Activated B cell treated with CpG ODN at 0.5 μM for 24 hours (primary cell): ENCODE measurements around the gene WDPCP. TPM values are rescaled to one million over a fixed set of nuclear protein-coding genes. Genes with fewer than 3 reads are reported as not detected.
"Not testable (repeated sequence)": the region's sequence is repeated elsewhere in the genome, so short reads cannot be mapped to it uniquely, and the experiment has no call there.

Experiments used
- ATAC-seq: fragments of 200-7000 bp; cut with Tn5 transposase; one replicate; pipeline ENCODE4 v1.10.0; 2021; ENCODE audit warnings: low read depth, mild to moderate bottlenecking, moderate library complexity
- CTCF ChIA-PET: fragments of 350-600 bp; sonication (Branson Sonifier 250); formaldehyde crosslinking; loops from one replicate; lab custom pipeline; 2021; ENCODE audit warnings: antibody characterized with exemption; lab: Charles Lee
- POLR2A ChIA-PET: fragments of 350-600 bp; sonication (Branson Sonifier 250); formaldehyde crosslinking; loops from one replicate; lab custom pipeline; 2021; ENCODE audit warnings: antibody characterized with exemption; lab: Charles Lee
- DNase-seq: peaks from one replicate; pipeline ENCODE4 v3.0.0; 2022
- H3K27ac Mint-ChIP-seq: one replicate; pipeline ENCODE4 v1.8.0; 2020; ENCODE audit warnings: mixed read lengths
- H3K27me3 Mint-ChIP-seq: one replicate; pipeline ENCODE4 v1.8.0; 2021; ENCODE audit warnings: mixed read lengths
- H3K36me3 Mint-ChIP-seq: one replicate; pipeline ENCODE4 v1.8.0; 2021; ENCODE audit warnings: low read depth, mixed read lengths
- H3K4me1 Mint-ChIP-seq: one replicate; pipeline ENCODE4 v1.8.0; 2021; ENCODE audit warnings: mixed read lengths
- H3K4me3 Mint-ChIP-seq: one replicate; pipeline ENCODE4 v1.8.0; 2020; ENCODE audit warnings: mild to moderate bottlenecking, mixed read lengths
- H3K9me3 Mint-ChIP-seq: one replicate; pipeline ENCODE4 v1.8.0; 2020; ENCODE audit warnings: mixed read lengths
- intact Hi-C: fragments of 100-400 bp; cut with micrococcal nuclease; formaldehyde crosslinking; loops from one replicate; pipeline ENCODE4 v1.15.1; 2024
- total RNA-seq: library from RNA; stranded (reverse); gene quantifications from 2 replicates; pipeline ENCODE4 v1.2.3, GENCODE V29; 2022
- TF ChIP-seq, protein P1 (sequence below): fragments of 200-600 bp; IDR thresholded peaks from one replicate; pipeline ENCODE4 v1.8.0; 2022; ENCODE audit warnings: antibody characterized with exemption, mild to moderate bottlenecking

Gene WDPCP
- total RNA-seq, 1 donor from 2014 or later: 12.9 TPM

DNA sequence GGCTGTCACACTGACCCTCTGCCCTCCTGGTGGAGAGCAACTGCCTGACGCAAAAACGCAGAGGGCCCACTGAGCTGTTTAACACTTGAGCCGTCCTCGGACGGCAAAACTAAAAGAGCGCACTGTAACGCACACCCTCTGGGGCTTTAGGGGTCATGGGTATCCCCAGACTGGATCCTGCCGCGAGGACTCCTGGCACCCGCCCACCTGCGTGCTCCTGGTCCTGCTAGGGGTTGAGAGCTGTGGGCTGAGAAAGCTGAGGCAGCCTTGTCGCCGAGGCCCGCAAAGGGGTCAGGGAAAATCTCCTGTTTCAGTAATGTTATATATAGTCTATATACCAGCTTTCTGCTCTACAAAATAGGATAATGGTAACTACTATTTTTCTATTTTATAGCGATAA, 39.6 kb upstream of the WDPCP start:
- Mint-ChIP-seq H3K36me3 (no peaks in the 10 kb centered on the region), H3K27me3 (peaks cover 7% of the 10 kb centered on the region), H3K4me3 (no peak overlapping the region), H3K4me1 (peaks cover 2% of the 10 kb centered on the region), H3K9me3 (peaks cover 16% of the 10 kb centered on the region), H3K27ac (no peak overlapping the region)
- intact Hi-C loops: no loop called here
- ChIA-PET POLR2A (no interaction called here), CTCF (no interaction called here)
- ATAC-seq (no peak), DNase-seq (no peak)
- TF ChIP-seq, protein P1, sequence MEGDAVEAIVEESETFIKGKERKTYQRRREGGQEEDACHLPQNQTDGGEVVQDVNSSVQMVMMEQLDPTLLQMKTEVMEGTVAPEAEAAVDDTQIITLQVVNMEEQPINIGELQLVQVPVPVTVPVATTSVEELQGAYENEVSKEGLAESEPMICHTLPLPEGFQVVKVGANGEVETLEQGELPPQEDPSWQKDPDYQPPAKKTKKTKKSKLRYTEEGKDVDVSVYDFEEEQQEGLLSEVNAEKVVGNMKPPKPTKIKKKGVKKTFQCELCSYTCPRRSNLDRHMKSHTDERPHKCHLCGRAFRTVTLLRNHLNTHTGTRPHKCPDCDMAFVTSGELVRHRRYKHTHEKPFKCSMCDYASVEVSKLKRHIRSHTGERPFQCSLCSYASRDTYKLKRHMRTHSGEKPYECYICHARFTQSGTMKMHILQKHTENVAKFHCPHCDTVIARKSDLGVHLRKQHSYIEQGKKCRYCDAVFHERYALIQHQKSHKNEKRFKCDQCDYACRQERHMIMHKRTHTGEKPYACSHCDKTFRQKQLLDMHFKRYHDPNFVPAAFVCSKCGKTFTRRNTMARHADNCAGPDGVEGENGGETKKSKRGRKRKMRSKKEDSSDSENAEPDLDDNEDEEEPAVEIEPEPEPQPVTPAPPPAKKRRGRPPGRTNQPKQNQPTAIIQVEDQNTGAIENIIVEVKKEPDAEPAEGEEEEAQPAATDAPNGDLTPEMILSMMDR: no peak

DNA sequence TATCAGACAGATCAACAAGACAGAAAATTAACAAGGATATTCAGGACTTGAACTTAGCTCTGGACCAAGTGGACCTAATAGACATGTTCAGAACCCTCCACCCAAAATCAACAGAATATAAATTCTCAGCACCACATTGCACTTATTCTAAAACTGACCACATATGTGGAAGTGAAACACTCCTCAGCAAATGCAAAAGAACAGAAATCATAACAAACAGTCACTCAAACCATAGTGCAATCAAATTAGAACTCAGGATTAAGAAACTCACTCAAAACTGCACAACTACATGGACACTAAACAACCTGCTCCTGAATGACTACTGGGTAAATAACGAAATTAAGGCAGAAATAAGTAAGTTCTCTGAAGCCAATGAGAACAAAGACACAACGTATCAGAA, 35.5 kb upstream of the WDPCP start:
- CTCF ChIA-PET, H3K9me3 Mint-ChIP-seq, DNase-seq, H3K4me1 Mint-ChIP-seq, intact Hi-C loops, POLR2A ChIA-PET, ATAC-seq, H3K36me3 Mint-ChIP-seq, H3K27ac Mint-ChIP-seq, H3K4me3 Mint-ChIP-seq: not testable (repeated sequence)
- H3K27me3 Mint-ChIP-seq: peaks cover 16% of the 10 kb centered on the region

DNA sequence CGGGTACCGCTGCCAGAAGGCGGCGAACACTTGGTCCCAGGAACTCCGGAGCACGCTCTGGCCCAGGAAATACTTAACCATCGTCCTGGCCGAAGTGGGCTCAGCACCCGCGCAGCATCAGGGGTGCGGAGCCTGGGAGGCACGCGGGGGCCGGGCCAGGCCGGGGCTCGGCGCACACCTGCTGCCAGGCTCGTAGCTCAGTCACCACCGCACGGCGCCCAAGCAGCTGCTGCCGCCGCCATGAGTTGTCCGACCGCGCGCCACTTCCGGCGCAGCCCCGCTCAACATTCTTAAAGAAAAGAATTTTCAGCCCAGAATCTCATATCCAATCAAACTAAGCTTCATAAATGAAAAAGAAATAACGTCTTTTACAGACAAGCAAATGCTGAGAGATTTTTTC, 34.5 kb upstream of the WDPCP start:
- Mint-ChIP-seq H3K4me3 (no peak overlapping the region), H3K27ac (no peak overlapping the region), H3K36me3 (no peaks in the 10 kb centered on the region), H3K9me3 (peaks cover 3% of the 10 kb centered on the region), H3K27me3 (peaks cover 18% of the 10 kb centered on the region), H3K4me1 (peaks cover 2% of the 10 kb centered on the region)
- intact Hi-C loops: no loop called here
- DNase-seq: no peak
- ChIA-PET POLR2A (no interaction called here), CTCF (no interaction called here)
- TF ChIP-seq, protein P1: no peak
- ATAC-seq: no peak

DNA sequence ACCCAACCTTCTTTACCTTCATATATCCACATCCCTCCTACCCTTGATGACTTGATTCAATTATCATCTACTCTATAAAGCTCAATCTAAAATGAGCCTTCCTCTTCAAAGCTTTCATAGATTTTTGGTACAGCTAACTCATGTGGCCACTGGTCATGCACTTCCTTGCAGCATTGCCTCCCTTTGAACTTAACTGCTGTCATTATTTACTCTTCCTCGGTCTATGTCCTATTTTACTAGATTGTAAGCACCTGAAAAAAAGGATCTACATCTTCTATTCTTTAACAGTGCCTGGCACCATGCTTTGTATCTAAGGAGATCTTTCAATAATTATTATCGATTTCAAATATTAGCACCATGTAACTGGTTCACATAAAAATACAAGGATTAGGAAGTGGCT, 31.1 kb upstream of the WDPCP start:
- ATAC-seq: no peak
- Mint-ChIP-seq H3K4me3 (no peak overlapping the region), H3K27ac (no peak overlapping the region), H3K36me3 (no peaks in the 10 kb centered on the region), H3K9me3 (no peaks in the 10 kb centered on the region), H3K4me1 (peaks cover 2% of the 10 kb centered on the region), H3K27me3 (peaks cover 19% of the 10 kb centered on the region)
- POLR2A ChIA-PET: no interaction called here
- no peak for DNase-seq
- intact Hi-C loops: no loop called here
- TF ChIP-seq, protein P1: no peak
- CTCF ChIA-PET: no interaction called here

DNA sequence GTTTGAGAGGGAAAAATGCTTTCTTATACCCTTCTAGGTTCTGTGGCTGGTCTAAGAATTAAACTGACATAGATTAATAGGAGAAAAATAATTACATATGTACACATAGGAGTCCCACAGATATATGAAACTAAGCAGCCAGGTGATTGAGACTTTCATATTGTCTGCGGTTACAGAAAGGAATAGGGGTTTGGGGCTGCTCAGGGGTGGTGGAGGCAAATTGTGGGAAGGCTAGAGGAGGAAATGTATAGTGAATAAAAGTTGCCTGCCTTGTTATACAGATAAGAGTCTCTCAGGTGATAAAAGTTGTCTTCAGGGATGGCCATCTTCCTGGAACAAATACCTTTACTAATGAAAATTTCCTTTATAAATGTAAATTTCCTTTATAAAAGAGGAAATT, 29.1 kb upstream of the WDPCP start:
- H3K27ac Mint-ChIP-seq: no peak overlapping the region
- ATAC-seq (no peak), DNase-seq (no peak)
- no peaks in the 10 kb centered on the region for H3K9me3 Mint-ChIP-seq
- CTCF ChIA-PET: no interaction called here
- H3K4me1 Mint-ChIP-seq: no peaks in the 10 kb centered on the region
- intact Hi-C loops: no loop called here
- no peak overlapping the region for H3K4me3 Mint-ChIP-seq
- TF ChIP-seq, protein P1: no peak
- peaks cover 19% of the 10 kb centered on the region for H3K27me3 Mint-ChIP-seq
- H3K36me3 Mint-ChIP-seq: no peaks in the 10 kb centered on the region
- POLR2A ChIA-PET: no interaction called here
